HG03159 (cell line): ENCODE measurements around the gene TMEM25.
"Not testable (repeated sequence)": the region's sequence is repeated elsewhere in the genome, so short reads cannot be mapped to it uniquely, and the experiment has no call there.

Experiments used
- ATAC-seq: cut with Tn5 transposase; IDR thresholded peaks from one replicate; pipeline ENCODE4 v1.9.1; 2021; ENCODE audit warnings: mild to moderate bottlenecking, moderate library complexity; ENCODE audit not compliant: unreplicated experiment

The TMEM25 gene

DNA sequence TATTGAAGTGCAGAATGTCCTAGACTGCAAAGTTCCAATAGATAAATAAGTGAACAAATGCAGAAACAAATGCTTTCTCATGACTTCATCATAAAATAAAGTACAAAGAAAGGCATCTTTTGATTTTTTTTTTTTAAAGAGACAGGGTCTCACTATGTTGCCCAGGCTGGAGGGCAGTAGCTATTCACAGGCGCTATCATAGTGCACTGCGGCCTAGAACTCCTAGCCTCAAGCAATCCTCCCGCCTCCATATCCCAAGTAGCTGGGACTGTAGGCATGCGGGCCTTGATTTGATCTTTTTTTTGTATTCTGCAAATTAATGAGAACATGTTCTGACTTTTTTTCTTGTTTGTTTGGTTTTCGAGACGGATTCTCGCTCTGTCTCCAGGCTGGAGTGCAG lies 43.6 kb downstream of the TMEM25 start:
- no peak for ATAC-seq

DNA sequence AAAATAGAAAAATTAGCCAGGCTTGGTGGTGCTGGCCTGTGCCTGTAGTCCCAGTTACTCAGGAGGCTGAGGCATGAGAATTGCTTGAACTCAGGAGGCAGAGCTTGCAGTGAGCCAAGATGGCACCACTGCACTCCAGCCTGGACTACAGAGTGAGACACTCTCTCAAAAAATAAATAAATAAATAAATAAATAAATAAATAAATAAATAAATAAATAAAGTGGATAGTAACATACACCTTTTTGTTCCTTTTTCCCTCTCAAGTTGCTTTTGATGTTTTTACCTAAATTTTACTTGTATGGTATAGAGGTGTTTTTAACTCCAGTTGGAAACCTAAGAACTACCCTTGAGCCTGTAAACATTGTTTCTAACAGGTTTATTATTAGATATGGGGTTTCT lies 47.0 kb downstream of the TMEM25 start:
- not testable (repeated sequence) for ATAC-seq

DNA sequence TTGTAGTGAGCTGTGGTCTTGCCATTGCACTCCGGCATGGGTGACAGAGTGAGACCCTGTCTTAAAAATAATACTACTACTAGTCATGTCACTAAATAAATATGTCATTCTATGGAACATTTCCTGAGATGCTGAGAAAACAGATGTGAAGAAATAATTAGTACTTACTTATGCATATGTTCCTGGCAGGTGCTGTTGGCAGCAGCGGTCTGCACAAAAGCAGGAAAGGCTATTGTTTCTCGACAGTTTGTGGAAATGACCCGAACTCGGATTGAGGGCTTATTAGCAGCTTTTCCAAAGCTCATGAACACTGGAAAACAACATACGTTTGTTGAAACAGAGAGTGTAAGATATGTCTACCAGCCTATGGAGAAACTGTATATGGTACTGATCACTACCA lies 50.1 kb downstream of the TMEM25 start:
- no peak for ATAC-seq
